HT1080 (cell line): Measurements from ENCODE around the gene ENOX1. TPM values are rescaled to one million over a fixed set of nuclear protein-coding genes. Genes with fewer than 3 reads are reported as not detected.
"Not testable (repeated sequence)": the region's sequence is repeated elsewhere in the genome, so short reads cannot be mapped to it uniquely, and the experiment has no call there.

ENCODE experiments used
- DNase-seq: peaks from one replicate; pipeline ENCODE4 v3.0.0-alpha.2; 2015; ENCODE audit warnings: low read depth
- total RNA-seq: library from RNA; depleted of rRNA; stranded (reverse); fragments of >200 nt; shearing (Covaris generic); gene quantifications from 2 replicates; pipeline ENCODE4 v1.2.3, GENCODE V29; 2014

Gene ENOX1
- total RNA-seq, 1 experiment from 2014 or later, result 3.2 TPM

- no peak for DNase-seq
Observed at GRCh38 chr13:43434191-43434590, 352.6 kb downstream of the ENOX1 start.

- no peak for DNase-seq
Observed at GRCh38 chr13:43433691-43434141, 353.1 kb downstream of the ENOX1 start.

DNA sequence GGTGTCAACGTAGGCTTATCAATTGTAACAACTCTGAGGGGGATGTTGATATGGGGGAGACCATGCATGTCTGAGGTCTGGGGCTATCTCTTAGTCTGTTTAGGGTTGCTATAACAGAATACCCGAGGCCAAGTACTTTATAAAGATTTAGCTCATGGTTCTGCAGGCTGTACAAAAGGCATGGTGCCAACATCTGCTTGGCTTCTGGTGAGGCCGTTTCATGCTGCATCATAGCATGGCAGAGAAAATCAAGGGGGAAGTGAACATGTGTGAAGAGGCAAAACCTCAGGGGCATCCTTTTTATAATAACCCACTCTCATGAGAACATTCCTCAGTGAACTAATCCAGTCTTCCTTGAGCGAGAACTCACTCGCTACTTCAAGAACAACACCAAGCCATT, 353.8 kb downstream of the ENOX1 start:
- no peak for DNase-seq

DNA sequence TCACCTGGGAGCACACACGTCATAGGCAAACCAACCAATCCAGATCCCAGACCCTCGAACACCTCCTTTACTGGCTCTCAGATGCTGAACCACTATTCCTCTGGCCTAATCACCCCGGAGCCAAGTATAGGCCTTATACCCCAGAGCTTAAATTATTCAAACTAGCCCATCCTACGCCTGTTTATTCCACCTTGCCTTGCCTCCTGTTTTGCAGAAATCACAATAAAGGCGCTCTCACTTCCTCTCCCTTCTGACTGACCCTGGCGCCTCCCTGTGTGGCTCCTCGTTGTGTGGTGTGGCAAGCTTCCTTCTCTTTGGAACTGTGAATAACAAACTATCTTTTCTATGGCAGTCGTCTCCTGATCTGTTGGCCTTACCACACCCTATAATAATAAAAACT, 354.9 kb downstream of the ENOX1 start:
- DNase-seq, result no peak

- peak; percentile 6 for DNase-seq
Observed at GRCh38 chr13:43431290-43431716, 355.5 kb downstream of the ENOX1 start.

DNA sequence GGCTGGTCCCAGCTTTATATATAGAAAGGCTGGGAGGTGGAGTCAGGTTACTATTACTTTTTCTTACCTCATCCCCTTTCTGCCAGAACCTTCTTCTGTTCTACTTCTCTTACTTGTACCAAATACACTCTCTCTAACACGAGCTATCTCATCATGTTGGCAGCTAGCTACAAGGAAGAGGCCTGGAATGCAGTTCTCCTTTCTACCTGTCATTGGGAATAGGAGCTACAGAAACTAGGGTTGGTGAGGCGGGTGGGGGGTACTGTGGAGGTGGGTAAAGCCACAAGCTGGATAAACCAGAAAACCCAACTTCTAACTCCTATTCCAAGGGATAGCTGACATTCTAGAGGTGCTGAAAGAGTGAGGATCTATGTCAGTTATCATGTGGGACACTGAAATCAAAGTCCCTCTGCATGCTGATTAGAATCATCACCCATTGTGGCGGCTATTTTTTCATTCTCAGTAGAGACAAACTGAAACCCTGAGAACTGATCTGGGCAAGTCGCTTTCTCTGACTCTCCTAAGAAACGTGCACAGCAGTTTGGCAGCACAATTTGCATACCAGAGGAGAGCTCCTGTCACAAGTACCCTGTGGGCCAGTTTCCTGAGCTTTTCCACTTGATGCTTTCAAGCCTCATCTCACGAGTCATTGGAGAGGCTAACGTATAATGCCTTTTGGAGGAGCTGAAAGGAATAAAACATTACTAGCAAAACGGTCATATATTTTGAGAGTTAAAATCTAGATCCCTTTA, 358.1 kb downstream of the ENOX1 start:
- no peak for DNase-seq

DNA sequence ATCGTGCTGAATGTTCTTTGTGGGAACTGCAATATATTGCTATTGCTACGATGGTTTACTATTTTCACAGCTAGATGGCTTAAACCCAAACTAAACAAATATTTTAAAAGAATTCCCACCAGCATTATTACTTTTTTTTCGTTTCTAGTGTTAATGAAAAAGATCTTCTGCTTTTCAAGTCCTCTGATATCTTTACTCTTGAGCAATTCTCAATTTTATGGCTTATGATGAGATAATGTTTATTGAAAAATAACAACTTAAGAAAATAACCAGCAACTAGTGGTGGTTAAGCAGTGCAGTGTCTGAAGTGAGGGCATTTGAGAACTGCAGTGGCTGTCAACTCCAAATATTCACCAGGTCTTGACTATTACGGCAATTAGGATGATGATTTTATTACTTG, 360.4 kb downstream of the ENOX1 start:
- no peak for DNase-seq

- DNase-seq, result no peak
Observed at GRCh38 chr13:43425234-43425633, 361.5 kb downstream of the ENOX1 start.

GRCh38 chr13:43424412-43424811, 362.4 kb downstream of the ENOX1 start:
- DNase-seq, result no peak

- no peak for DNase-seq
Observed at GRCh38 chr13:43422116-43422515, 364.7 kb downstream of the ENOX1 start.

DNA sequence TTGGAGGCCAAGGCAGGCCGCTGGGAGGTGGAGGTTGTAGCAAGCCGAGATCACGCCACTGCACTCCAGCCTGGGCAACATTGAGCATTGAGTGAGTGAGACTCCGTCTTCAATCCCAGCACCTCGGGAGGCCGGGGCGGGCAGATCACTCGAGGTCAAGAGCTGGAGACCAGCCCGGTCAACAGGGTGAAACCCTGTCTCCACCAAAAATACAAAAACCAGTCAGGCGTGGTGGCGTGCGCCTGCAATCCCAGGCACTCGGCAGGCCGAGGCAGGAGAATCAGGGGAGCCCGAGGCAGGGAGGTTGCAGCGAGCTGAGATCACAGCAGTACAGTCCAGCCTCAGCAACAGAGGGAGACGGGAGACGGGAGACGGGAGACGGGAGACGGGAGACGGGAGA, 369.9 kb downstream of the ENOX1 start:
- DNase-seq, result not testable (repeated sequence)

DNA sequence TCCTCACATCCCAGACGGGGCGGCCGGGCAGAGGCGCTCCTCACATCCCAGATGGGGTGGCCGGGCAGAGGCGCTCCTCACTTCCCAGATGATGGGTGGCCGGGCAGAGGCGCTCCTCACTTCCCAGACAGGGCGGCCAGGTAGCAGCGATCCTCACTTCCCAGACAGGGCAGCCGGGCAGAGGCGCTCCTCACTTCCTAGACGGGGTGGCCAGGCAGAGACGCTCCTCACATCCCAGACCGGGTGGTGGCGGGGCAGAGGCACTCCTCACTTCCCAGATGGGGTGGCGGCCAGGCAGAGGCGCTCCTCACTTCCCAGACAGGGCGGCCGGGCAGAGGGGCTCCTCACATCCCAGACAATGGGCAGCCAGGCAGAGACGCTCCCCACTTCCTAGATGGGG, 370.4 kb downstream of the ENOX1 start:
- not testable (repeated sequence) for DNase-seq

DNA sequence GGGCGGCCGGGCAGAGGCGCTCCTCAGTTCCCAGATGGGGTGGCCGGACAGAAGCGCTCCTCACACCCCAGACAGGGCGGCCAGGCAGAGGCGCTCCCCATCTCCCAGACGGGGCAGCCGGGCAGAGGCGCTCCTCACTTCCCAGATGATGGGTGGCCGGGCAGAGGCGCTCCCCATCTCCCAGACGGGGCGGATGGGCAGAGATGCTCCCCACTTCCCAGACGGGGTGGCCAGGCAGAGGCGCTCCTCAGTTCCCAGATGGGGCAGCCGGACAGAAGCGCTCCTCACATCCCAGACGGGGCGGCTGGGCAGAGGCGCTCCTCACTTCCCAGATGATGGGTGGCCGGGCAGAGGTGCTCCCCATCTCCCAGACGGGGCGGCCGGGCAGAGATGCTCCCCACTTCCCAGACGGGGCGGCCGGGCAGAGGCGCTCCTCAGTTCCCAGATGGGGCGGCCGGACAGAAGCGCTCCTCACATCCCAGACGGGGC, 370.8 kb downstream of the ENOX1 start:
- DNase-seq, result not testable (repeated sequence)

DNA sequence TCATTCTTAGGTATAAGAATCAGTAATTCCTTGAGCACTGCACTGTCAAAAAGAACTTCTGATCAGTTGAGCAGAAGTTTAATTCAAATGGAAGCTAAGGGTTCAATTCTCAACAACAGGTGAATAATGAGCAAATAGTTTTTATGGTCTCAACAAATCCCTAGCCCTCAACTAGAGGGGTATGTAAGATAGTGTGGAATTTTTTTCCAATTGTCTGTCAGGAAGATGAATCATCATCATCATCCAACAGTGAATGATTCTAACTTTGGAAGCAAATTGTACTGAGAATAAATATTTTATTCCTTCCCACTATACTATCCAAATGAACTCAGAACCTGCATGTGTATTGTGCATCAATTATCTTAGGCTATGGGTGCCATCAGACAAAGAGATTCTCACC, 372.7 kb downstream of the ENOX1 start:
- peak; percentile 34 for DNase-seq

DNA sequence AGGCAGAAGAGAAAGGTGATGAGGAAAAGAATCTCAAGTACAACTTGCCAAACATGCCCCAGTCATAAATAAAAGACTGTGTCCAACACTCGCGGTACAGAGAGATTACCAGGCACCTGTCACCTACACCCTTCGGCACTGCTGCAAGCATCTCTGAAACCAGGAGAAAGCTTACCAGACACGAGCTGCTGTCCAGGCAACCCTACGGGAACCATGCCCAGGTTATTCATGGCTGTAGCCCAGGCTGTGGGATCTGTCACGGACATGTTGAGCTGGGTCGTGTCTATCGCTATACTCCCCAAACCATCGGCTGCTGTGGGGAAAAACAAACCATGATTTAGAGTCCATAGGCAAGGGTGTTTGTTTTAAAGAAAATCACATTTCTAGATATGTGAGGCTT, 375.0 kb downstream of the ENOX1 start:
- no peak for DNase-seq

GRCh38 chr13:43411211-43411610, 375.6 kb downstream of the ENOX1 start:
- DNase-seq, result no peak

DNA sequence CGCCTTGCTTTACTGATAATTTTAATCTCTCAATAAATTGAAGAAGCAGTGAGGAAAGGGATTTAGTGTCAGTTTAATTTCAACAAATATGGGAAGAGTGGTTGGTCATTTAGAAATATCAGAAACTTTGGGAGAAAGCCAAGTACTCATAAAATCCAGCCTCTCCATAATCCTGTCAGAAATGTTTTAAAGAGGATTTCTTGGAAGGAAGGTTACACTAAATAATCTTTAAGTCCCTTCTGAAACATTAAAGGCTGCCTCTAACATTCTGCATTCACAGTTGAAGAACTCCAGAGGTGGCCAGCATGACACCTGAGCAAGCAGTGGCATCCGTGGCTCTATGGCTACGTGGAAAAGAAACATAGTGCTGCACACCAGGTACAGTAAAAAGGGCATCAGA, 378.5 kb downstream of the ENOX1 start:
- no peak for DNase-seq

- DNase-seq, result no peak
Observed at GRCh38 chr13:43407023-43407581, 379.7 kb downstream of the ENOX1 start.

DNA sequence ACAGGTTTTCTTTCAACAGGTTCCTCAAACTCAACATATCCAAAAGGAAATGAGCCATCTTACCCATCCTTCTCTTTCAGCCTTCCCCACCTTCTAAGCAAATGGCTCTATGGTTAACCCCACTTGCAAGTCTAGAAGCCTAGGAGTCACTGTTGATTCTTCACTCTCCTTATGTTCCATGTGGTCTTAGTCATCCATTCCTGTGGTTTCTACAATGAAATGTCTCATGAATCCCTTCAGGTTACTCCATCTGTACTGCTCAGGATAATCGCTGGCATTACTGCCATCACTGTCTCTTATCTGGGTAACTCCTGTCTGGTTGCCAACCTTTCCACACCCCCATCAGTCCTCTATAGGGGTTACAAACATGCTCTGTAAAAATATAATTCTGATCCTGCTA, 381.3 kb downstream of the ENOX1 start:
- peak; percentile 92 for DNase-seq

DNA sequence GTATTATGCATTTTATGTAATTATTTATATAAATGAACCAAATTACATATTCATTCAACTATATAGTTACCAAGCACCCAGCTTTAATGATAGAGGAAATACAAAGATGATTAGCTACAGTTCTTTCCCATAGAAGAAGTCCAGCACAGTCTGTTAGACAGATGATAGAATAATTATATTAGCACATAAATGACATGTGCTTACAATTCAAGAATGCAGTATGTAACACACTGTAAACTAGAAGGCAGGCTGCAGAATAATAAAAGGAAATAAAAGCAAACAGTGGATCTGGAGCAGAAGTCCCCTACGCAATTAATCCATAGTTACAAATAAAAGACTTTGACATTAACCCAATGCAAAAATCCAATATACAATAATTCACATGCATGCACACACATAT, 384.4 kb downstream of the ENOX1 start:
- DNase-seq, result no peak

- DNase-seq, result no peak
Observed at GRCh38 chr13:43401361-43401760, 385.4 kb downstream of the ENOX1 start.

DNA sequence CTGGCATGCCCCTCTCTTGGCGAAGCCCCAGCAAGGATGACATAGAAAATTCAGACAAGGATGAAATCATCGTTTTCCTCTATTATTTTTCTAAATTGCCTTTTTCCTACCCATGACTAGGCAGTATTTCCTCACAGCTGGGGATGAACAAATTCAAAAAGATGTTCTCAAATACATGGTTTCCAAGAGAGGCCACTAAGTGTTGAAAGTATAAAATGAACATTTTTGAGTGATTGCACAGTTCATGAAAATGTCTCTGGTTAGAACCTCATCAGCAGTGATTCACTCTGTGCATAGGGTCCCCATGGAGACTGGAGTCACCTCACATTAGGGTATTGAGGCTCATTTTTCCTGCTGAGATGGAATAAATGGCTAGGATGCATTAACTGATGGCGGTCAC, 389.7 kb downstream of the ENOX1 start:
- no peak for DNase-seq

DNA sequence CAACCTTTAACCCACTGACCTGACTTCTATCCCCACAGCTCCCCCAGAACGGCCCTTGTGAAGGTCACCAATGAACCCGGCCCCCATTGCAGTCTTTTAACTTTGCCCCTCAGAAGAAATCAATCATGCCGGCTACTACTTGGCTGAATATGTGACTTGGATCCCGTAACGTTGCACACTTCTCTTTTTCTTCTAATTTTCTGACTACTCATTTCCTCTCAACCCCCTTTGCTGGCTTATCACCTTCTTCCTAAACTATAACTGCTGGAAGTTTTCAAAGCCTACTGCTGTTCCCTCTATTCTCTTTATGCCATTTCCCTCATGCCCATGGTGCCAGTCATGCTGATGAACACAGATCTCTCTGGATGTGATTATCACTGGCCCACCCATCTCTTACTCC, 395.7 kb downstream of the ENOX1 start:
- no peak for DNase-seq
